ENCODE data around the gene MYL6. TPM values are rescaled to one million over a fixed set of nuclear protein-coding genes. Genes with fewer than 3 reads are reported as not detected.
A peak's percentile ranks its signal among the peaks of the same experiment; 100 is the strongest.

MYL6 gene
- polyA plus RNA-seq, 1 donor from 2014 or later: 3,234 TPM

GRCh38 chr12:56117778-56118687, 40.1 kb upstream of the MYL6 start, which contains the start of gene ZC3H10:
ZC3H10 (plus strand) TSS chr12:56118266; CDS start chr12:56120563, 2,297 bp downstream.
- Histone ChIP-seq H3K9me3 (ENCODE audit: low read length) (no peaks in the 10 kb centered on the region), H2AFZ (ENCODE audit: low read depth, low read length) (peak within 1 kb of the TSS; percentile 70), H4K20me1 (ENCODE audit: insufficient read depth) (no peaks in the 10 kb centered on the region), H3K27ac (ENCODE audit: low read length) (peak within 1 kb of the TSS; percentile 93), H3K36me3 (ENCODE audit: insufficient read depth, low read length) (no peaks in the 10 kb centered on the region), H3K9ac (ENCODE audit: low read length) (peak within 1 kb of the TSS; percentile 91), H3K4me2 (ENCODE audit: low read length) (peak within 1 kb of the TSS; percentile 100), H3F3A (ENCODE audit: insufficient read depth, low read length, poor library complexity, severe bottlenecking) (peaks cover 6% of the 10 kb centered on the region), H3K79me2 (replicated peaks; ENCODE audit: insufficient read depth, low read length) (peaks cover 28% of the 10 kb centered on the region), H3K9me2 (ENCODE audit: insufficient read depth, low read length) (no peaks in the 10 kb centered on the region), H3K27me3 (ENCODE audit: insufficient read depth, low read depth, low read length) (no peaks in the 10 kb centered on the region), H3K4me3 (ENCODE audit: low read length) (peak within 1 kb of the TSS; percentile 69)
- TF ChIP-seq POLR2AphosphoS5 (IDR thresholded peaks at IDR 0.05) (peak; percentile 98), CTCF (IDR thresholded peaks at IDR 0.05; ENCODE audit: poor library complexity, severe bottlenecking) (peak; percentile 86), EZH2 (IDR thresholded peaks at IDR 0.05; ENCODE audit: borderline replicate concordance, insufficient read depth, low read length, poor library complexity, severe bottlenecking) (no peak), EP300 (conservative IDR thresholded peaks at IDR 0.05; ENCODE audit: poor library complexity, severe bottlenecking) (peak; percentile 82), TAF1 (IDR thresholded peaks at IDR 0.05; ENCODE audit: low read depth) (peak; percentile 90), SMC3 (conservative IDR thresholded peaks at IDR 0.05; ENCODE audit: poor library complexity) (peak; percentile 52), REST (IDR thresholded peaks at IDR 0.05; ENCODE audit: borderline replicate concordance) (peak; percentile 42), MXI1 (conservative IDR thresholded peaks at IDR 0.05; ENCODE audit: poor library complexity, severe bottlenecking) (peak; percentile 98), RAD21 (conservative IDR thresholded peaks at IDR 0.05) (peak; percentile 31)

- no peak for TF ChIP-seq EZH2 (IDR thresholded peaks at IDR 0.05; ENCODE audit: borderline replicate concordance, insufficient read depth, low read length, poor library complexity, severe bottlenecking)
- TF ChIP-seq MXI1 (conservative IDR thresholded peaks at IDR 0.05; ENCODE audit: poor library complexity, severe bottlenecking): no peak
- TF ChIP-seq CTCF (IDR thresholded peaks at IDR 0.05; ENCODE audit: poor library complexity, severe bottlenecking): no peak
- Histone ChIP-seq H3K79me2 (replicated peaks; ENCODE audit: insufficient read depth, low read length) (peaks cover 28% of the 10 kb centered on the region), H3K27ac (ENCODE audit: low read length) (peak overlapping the region; percentile 93), H3K36me3 (ENCODE audit: insufficient read depth, low read length) (no peaks in the 10 kb centered on the region), H4K20me1 (ENCODE audit: insufficient read depth) (no peaks in the 10 kb centered on the region), H3K9me2 (ENCODE audit: insufficient read depth, low read length) (no peaks in the 10 kb centered on the region), H3K4me3 (ENCODE audit: low read length) (peak overlapping the region; percentile 69), H3K9me3 (ENCODE audit: low read length) (no peaks in the 10 kb centered on the region), H3K9ac (ENCODE audit: low read length) (peak overlapping the region; percentile 91), H3F3A (ENCODE audit: insufficient read depth, low read length, poor library complexity, severe bottlenecking) (peaks cover 6% of the 10 kb centered on the region), H2AFZ (ENCODE audit: low read depth, low read length) (peak overlapping the region; percentile 70), H3K27me3 (ENCODE audit: insufficient read depth, low read depth, low read length) (no peaks in the 10 kb centered on the region), H3K4me2 (ENCODE audit: low read length) (peak overlapping the region; percentile 100)
These were observed 39.3 kb upstream of the MYL6 start for GRCh38 chr12:56118688-56119357.
